Measurements from ENCODE around the gene TSPEAR. TPM values are rescaled to one million over a fixed set of nuclear protein-coding genes. Genes with fewer than 3 reads are reported as not detected.

TSPEAR gene
- total RNA-seq, 2 experiments from 2014 or later = not detected

- peak within 1 kb of the TSS; percentile 48 for H3K4me3 Mint-ChIP-seq
- intact Hi-C loops (cut with micrococcal nuclease) = loop anchor here (1.0 kb wide), 2 partner anchors 39 to 256 kb away; no protein-coding TSS in a partner anchor
- CTCF ChIA-PET = interaction anchor here (1.1 kb wide), 1 partner anchor 9 kb away, joined by 3 read pairs; no protein-coding TSS in a partner anchor
Observed at GRCh38 chr21:44657635-44658540, 53.5 kb downstream of the TSPEAR start, which contains the start of gene KRTAP12-3. Gene KRTAP12-3 (plus strand): TSS chr21:44657932. CDS start chr21:44657980, 48 bp downstream.

GRCh38 chr21:44656868-44657267 is 54.5 kb downstream of the TSPEAR start:
- DNase-seq = no peak
- Mint-ChIP-seq H3K4me1 (ENCODE audit: low read depth) (peaks cover 49% of the 10 kb centered on the region), H3K27ac (peak overlapping the region; percentile 6), H3K4me3 (no peak overlapping the region), H3K27me3 (ENCODE audit: low read depth) (no peaks in the 10 kb centered on the region), H3K36me3 (ENCODE audit: low read depth) (peaks cover 7% of the 10 kb centered on the region), H3K9me3 (peaks cover 29% of the 10 kb centered on the region)
- CTCF ChIA-PET = no interaction called here
- intact Hi-C loops (cut with micrococcal nuclease) = loop anchor here (1.0 kb wide), 1 partner anchor 257 kb away; no protein-coding TSS in a partner anchor

More at GRCh38 chr21:44657635-44658540, 53.5 kb downstream of the TSPEAR start, which contains the start of gene KRTAP12-3:
- H3K27me3 Mint-ChIP-seq (ENCODE audit: low read depth) = no peaks in the 10 kb centered on the region
- H3K36me3 Mint-ChIP-seq (ENCODE audit: low read depth) = peaks cover 7% of the 10 kb centered on the region
- H3K9me3 Mint-ChIP-seq = peaks cover 33% of the 10 kb centered on the region
- peaks cover 49% of the 10 kb centered on the region for H3K4me1 Mint-ChIP-seq (ENCODE audit: low read depth)
- H3K27ac Mint-ChIP-seq = peak within 1 kb of the TSS; percentile 76
- DNase-seq = peak; percentile 45

DNA sequence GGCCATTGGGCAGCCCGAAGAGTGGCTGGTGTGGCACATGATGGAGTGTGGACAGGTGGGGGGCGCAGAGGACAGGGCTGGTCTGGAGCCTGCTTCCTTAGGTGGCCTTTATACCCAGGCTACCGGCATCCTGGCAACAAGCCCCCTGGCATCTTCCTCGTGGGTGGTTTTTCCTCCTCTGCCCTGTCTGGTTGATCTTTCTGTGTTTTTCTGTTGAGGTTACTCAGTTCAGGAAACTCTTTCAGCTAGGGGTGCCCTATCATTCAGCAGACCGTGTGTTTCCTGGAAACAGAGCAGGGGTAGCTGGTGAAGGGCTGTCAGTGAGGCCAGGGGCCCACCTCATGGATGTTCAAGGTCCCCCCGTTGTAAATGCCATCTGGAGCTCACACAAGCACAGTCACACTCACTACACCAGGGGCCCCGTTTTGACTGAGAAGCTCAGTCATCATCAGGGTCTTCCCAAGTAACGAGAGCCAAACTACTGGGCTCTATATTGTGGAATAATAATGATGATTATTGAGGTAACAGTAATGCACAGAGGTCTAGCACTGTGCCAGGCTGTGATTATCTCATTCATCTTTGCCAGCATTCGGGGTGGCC is 56.7 kb downstream of the TSPEAR start, which contains the start of gene KRTAP12-4:
Gene KRTAP12-4 (minus strand): TSS at position 84 of the 600 bp plus-strand sequence. CDS start 45 bp downstream, at position 39.
- Mint-ChIP-seq H3K9me3 (peaks cover 29% of the 10 kb centered on the region), H3K4me1 (ENCODE audit: low read depth) (peaks cover 46% of the 10 kb centered on the region), H3K36me3 (ENCODE audit: low read depth) (peaks cover 7% of the 10 kb centered on the region), H3K4me3 (no peak within 1 kb of the TSS), H3K27ac (no peak within 1 kb of the TSS), H3K27me3 (ENCODE audit: low read depth) (no peaks in the 10 kb centered on the region)
- intact Hi-C loops (cut with micrococcal nuclease) = no loop called here
- CTCF ChIA-PET = no interaction called here
- DNase-seq = no peak

GRCh38 chr21:44653656-44654575 is 57.5 kb downstream of the TSPEAR start:
- Mint-ChIP-seq H3K4me1 (ENCODE audit: low read depth) (peaks cover 42% of the 10 kb centered on the region), H3K4me3 (no peak overlapping the region), H3K9me3 (peaks cover 29% of the 10 kb centered on the region), H3K27me3 (ENCODE audit: low read depth) (no peaks in the 10 kb centered on the region), H3K36me3 (ENCODE audit: low read depth) (peaks cover 7% of the 10 kb centered on the region), H3K27ac (no peak overlapping the region)
- peak; percentile 50 for DNase-seq
- CTCF ChIA-PET = interaction anchor here (0.6 kb wide), 1 partner anchor 27 kb away, joined by 3 read pairs; no protein-coding TSS in a partner anchor
- intact Hi-C loops (cut with micrococcal nuclease) = no loop called here

GRCh38 chr21:44653123-44653522 is 58.2 kb downstream of the TSPEAR start:
- H3K27me3 Mint-ChIP-seq (ENCODE audit: low read depth) = no peaks in the 10 kb centered on the region
- peaks cover 7% of the 10 kb centered on the region for H3K36me3 Mint-ChIP-seq (ENCODE audit: low read depth)
- H3K9me3 Mint-ChIP-seq = peaks cover 29% of the 10 kb centered on the region
- no peak overlapping the region for H3K4me3 Mint-ChIP-seq
- intact Hi-C loops (cut with micrococcal nuclease) = no loop called here
- H3K27ac Mint-ChIP-seq = no peak overlapping the region
- DNase-seq = no peak
- CTCF ChIA-PET = interaction anchor here (0.6 kb wide), 1 partner anchor 28 kb away, joined by 3 read pairs; no protein-coding TSS in a partner anchor
- H3K4me1 Mint-ChIP-seq (ENCODE audit: low read depth) = peaks cover 34% of the 10 kb centered on the region

- intact Hi-C loops (cut with micrococcal nuclease) = no loop called here
- H3K4me1 Mint-ChIP-seq (ENCODE audit: low read depth) = peaks cover 25% of the 10 kb centered on the region
- H3K9me3 Mint-ChIP-seq = peaks cover 13% of the 10 kb centered on the region
- CTCF ChIA-PET = no interaction called here
- peaks cover under 1% of the 10 kb centered on the region for H3K36me3 Mint-ChIP-seq (ENCODE audit: low read depth)
- no peak for DNase-seq
- no peak overlapping the region for H3K4me3 Mint-ChIP-seq
- no peak overlapping the region for H3K27ac Mint-ChIP-seq
- no peaks in the 10 kb centered on the region for H3K27me3 Mint-ChIP-seq (ENCODE audit: low read depth)
Observed at GRCh38 chr21:44650973-44651675, 60.2 kb downstream of the TSPEAR start.

DNA sequence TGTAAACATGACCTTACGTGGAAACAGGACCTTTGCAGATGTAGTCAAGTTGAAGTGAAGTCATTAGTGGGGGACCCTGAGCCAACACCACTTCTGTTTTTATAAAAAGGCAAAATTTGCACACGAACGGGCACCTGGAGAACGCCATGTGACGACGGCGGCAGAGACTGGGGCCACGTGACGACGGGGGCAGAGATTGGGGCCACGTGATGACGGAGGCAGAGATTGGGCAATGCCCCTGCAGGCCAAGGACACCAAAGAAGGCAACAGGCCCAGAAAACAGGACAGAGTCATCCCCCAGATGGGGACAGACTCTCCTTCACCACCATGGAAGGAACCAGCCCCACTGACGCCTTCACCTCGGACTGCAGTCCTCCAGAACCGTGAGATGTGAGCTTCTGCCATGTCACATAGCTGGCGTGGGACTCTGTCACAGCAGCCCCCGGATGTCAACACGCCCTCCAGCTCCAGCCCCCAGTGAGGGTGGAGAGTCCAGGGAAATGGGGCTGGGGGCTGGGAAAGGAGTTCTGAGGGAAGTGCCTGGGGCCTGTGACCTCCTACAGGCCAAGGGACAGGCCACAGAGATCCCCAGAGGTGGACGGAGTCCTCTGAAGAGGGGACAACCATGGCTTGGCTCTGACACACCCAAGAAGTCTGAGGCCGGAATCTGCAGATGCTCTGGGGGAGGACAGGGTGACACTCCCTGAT is 61.0 kb downstream of the TSPEAR start:
- H3K4me1 Mint-ChIP-seq (ENCODE audit: low read depth) = peaks cover 25% of the 10 kb centered on the region
- no peaks in the 10 kb centered on the region for H3K36me3 Mint-ChIP-seq (ENCODE audit: low read depth)
- CTCF ChIA-PET = no interaction called here
- intact Hi-C loops (cut with micrococcal nuclease) = no loop called here
- H3K4me3 Mint-ChIP-seq = no peak overlapping the region
- no peak for DNase-seq
- peaks cover 7% of the 10 kb centered on the region for H3K9me3 Mint-ChIP-seq
- H3K27me3 Mint-ChIP-seq (ENCODE audit: low read depth) = no peaks in the 10 kb centered on the region
- H3K27ac Mint-ChIP-seq = no peak overlapping the region

GRCh38 chr21:44649521-44650100 is 61.8 kb downstream of the TSPEAR start:
- no peak overlapping the region for H3K27ac Mint-ChIP-seq
- no peak overlapping the region for H3K4me3 Mint-ChIP-seq
- no peaks in the 10 kb centered on the region for H3K27me3 Mint-ChIP-seq (ENCODE audit: low read depth)
- peaks cover 10% of the 10 kb centered on the region for H3K9me3 Mint-ChIP-seq
- CTCF ChIA-PET = interaction anchor here (1.2 kb wide), 1 partner anchor 8 kb away, joined by 3 read pairs; the partner anchor contains the start of gene KRTAP12-3
- DNase-seq = no peak
- peaks cover 16% of the 10 kb centered on the region for H3K4me1 Mint-ChIP-seq (ENCODE audit: low read depth)
- intact Hi-C loops (cut with micrococcal nuclease) = no loop called here
- H3K36me3 Mint-ChIP-seq (ENCODE audit: low read depth) = peaks cover 4% of the 10 kb centered on the region

DNA sequence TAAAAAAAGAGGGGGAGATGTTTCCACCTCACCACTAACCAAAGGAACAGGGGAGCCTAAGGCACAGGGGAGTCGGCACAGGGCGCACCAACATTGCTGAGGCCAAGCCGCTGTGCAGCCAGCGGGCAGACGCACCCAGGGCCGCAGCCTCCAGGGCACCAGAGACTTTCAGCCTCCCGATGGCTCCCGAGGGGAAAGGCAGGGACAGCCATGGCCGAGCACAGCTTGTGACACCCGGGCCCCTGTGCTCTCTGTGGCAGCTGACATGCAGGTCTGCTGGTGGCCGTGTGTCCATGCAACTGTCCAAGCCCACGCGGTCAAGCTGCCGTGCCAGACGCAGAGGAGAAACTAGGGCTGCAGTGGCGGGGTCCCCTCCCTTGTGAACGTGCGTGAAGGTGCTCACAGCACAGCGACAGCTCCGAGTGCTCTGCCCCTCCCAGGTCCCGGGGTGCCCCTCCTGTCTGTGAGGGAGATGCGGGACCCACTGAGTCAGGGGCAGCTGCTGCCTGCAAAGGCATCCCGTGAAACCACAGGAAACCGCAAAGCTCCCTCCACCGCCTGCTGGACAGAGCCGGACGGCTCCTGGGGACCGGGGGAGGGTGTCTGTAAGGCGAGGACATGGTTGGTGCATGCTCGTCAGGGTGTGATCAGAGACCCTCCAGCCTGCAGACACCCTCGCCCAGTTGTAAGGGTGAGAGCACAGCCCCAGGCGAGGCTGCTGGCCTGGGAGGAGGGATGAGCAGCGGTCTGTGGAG is 62.6 kb downstream of the TSPEAR start:
- CTCF ChIA-PET = interaction anchor here (1.2 kb wide), 1 partner anchor 9 kb away, joined by 3 read pairs; the partner anchor contains the start of gene KRTAP12-3
- H3K4me1 Mint-ChIP-seq (ENCODE audit: low read depth) = peaks cover 9% of the 10 kb centered on the region
- no peak overlapping the region for H3K4me3 Mint-ChIP-seq
- intact Hi-C loops (cut with micrococcal nuclease) = no loop called here
- H3K27me3 Mint-ChIP-seq (ENCODE audit: low read depth) = no peaks in the 10 kb centered on the region
- H3K36me3 Mint-ChIP-seq (ENCODE audit: low read depth) = peaks cover 9% of the 10 kb centered on the region
- H3K27ac Mint-ChIP-seq = no peak overlapping the region
- peaks cover 16% of the 10 kb centered on the region for H3K9me3 Mint-ChIP-seq
- DNase-seq = no peak

DNA sequence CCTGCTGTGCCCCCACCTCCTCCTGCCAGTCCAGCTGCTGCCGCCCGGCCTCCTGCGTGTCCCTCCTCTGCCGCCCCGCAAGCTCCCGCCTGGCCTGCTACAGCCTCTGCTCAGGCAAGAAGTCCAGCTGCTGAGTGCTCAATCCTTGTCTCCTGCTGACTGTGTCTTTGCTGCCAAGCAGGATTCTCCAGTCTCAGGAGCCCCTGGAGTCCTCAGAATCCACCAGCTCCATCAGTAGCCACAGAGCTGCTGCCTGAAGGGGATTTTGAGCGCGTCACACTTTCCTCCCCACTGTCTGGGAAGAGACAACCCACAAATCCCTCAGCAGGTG is 64.2 kb downstream of the TSPEAR start:
- peaks cover 6% of the 10 kb centered on the region for H3K4me1 Mint-ChIP-seq (ENCODE audit: low read depth)
- H3K27me3 Mint-ChIP-seq (ENCODE audit: low read depth) = no peaks in the 10 kb centered on the region
- H3K27ac Mint-ChIP-seq = no peak overlapping the region
- H3K4me3 Mint-ChIP-seq = no peak overlapping the region
- CTCF ChIA-PET = no interaction called here
- peaks cover 24% of the 10 kb centered on the region for H3K9me3 Mint-ChIP-seq
- H3K36me3 Mint-ChIP-seq (ENCODE audit: low read depth) = peaks cover 9% of the 10 kb centered on the region
- intact Hi-C loops (cut with micrococcal nuclease) = no loop called here
- DNase-seq = no peak

Measured in activated naive CD4-positive, alpha-beta T cell treated with anti-CD3 and anti-CD28 coated beads for 36 hours (primary cell).